ENCODE data around the gene PABPN1L. TPM values are rescaled to one million over a fixed set of nuclear protein-coding genes. Genes with fewer than 3 reads are reported as not detected.

The PABPN1L gene
- total and polyA plus RNA-seq, 2 of the 8 experiments (the other 6 are each of a cell fraction or from before 2014, with no cell fraction given): not detected

DNA sequence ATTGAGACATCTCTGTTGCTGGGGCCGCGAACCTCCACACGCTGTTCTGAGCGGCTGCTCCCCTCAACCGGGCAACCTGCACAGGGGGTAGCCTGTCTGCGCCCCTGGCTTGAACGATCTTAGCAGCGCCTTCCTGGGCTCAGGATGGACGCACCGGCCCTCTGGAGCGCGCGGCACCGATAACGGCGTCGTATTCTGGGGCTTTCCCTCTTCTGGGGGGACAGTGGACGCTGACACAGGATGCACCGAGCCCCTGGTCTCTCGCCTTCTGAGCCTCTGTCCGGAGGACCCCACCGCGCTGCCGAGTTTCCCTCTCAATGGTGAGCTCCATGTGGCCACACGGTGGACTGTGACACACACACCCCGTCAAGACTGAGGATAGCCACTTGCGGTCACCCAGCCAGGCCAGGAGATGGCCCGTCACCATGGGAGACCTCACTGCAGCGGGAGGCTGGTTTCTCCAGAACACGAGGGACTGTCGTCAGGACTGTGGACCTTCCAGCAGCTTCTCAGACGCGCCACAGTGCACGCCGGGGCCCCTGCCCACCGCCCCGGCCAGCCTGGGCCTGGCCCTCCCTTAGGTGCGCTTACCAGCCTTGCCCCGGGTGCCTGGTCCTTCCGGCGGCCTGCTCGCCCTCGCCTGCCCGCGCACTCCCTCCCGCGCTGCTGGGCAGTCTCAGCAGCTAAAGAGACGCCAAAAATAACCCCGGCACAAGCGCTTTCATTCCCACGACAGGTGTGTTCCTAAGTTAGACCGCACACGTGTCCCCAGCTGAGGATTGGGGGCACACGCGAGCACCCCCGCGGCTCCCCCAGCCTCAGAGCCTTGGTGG is 30.0 kb upstream of the PABPN1L start (continued):
- TF ChIP-seq, protein P1, sequence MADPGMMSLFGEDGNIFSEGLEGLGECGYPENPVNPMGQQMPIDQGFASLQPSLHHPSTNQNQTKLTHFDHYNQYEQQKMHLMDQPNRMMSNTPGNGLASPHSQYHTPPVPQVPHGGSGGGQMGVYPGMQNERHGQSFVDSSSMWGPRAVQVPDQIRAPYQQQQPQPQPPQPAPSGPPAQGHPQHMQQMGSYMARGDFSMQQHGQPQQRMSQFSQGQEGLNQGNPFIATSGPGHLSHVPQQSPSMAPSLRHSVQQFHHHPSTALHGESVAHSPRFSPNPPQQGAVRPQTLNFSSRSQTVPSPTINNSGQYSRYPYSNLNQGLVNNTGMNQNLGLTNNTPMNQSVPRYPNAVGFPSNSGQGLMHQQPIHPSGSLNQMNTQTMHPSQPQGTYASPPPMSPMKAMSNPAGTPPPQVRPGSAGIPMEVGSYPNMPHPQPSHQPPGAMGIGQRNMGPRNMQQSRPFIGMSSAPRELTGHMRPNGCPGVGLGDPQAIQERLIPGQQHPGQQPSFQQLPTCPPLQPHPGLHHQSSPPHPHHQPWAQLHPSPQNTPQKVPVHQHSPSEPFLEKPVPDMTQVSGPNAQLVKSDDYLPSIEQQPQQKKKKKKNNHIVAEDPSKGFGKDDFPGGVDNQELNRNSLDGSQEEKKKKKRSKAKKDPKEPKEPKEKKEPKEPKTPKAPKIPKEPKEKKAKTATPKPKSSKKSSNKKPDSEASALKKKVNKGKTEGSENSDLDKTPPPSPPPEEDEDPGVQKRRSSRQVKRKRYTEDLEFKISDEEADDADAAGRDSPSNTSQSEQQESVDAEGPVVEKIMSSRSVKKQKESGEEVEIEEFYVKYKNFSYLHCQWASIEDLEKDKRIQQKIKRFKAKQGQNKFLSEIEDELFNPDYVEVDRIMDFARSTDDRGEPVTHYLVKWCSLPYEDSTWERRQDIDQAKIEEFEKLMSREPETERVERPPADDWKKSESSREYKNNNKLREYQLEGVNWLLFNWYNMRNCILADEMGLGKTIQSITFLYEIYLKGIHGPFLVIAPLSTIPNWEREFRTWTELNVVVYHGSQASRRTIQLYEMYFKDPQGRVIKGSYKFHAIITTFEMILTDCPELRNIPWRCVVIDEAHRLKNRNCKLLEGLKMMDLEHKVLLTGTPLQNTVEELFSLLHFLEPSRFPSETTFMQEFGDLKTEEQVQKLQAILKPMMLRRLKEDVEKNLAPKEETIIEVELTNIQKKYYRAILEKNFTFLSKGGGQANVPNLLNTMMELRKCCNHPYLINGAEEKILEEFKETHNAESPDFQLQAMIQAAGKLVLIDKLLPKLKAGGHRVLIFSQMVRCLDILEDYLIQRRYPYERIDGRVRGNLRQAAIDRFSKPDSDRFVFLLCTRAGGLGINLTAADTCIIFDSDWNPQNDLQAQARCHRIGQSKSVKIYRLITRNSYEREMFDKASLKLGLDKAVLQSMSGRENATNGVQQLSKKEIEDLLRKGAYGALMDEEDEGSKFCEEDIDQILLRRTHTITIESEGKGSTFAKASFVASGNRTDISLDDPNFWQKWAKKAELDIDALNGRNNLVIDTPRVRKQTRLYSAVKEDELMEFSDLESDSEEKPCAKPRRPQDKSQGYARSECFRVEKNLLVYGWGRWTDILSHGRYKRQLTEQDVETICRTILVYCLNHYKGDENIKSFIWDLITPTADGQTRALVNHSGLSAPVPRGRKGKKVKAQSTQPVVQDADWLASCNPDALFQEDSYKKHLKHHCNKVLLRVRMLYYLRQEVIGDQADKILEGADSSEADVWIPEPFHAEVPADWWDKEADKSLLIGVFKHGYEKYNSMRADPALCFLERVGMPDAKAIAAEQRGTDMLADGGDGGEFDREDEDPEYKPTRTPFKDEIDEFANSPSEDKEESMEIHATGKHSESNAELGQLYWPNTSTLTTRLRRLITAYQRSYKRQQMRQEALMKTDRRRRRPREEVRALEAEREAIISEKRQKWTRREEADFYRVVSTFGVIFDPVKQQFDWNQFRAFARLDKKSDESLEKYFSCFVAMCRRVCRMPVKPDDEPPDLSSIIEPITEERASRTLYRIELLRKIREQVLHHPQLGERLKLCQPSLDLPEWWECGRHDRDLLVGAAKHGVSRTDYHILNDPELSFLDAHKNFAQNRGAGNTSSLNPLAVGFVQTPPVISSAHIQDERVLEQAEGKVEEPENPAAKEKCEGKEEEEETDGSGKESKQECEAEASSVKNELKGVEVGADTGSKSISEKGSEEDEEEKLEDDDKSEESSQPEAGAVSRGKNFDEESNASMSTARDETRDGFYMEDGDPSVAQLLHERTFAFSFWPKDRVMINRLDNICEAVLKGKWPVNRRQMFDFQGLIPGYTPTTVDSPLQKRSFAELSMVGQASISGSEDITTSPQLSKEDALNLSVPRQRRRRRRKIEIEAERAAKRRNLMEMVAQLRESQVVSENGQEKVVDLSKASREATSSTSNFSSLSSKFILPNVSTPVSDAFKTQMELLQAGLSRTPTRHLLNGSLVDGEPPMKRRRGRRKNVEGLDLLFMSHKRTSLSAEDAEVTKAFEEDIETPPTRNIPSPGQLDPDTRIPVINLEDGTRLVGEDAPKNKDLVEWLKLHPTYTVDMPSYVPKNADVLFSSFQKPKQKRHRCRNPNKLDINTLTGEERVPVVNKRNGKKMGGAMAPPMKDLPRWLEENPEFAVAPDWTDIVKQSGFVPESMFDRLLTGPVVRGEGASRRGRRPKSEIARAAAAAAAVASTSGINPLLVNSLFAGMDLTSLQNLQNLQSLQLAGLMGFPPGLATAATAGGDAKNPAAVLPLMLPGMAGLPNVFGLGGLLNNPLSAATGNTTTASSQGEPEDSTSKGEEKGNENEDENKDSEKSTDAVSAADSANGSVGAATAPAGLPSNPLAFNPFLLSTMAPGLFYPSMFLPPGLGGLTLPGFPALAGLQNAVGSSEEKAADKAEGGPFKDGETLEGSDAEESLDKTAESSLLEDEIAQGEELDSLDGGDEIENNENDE (IDR thresholded peaks at IDR 0.05; ENCODE audit: insufficient replicate concordance, low read length): no peak

Measured in H1 (cell line).